DMS 273 (cell line): ENCODE measurements around the gene CYP3A7.
"Not testable (repeated sequence)": the region's sequence is repeated elsewhere in the genome, so short reads cannot be mapped to it uniquely, and the experiment has no call there.

Source experiments
- DNase-seq: peaks from one replicate; lab custom pipeline; 2025; ENCODE audit not compliant: unreplicated experiment; lab: John Stamatoyannopoulos, UW

The CYP3A7 gene

GRCh38 chr7:99734987-99735386 lies at the start of gene CYP3A7:
CYP3A7 (minus strand) TSS chr7:99735196; CDS start chr7:99735093, 103 bp downstream.
- DNase-seq = no peak

- DNase-seq = no peak
These were observed 49.0 kb upstream of the CYP3A7 start, which contains the start of gene CYP3A4 for GRCh38 chr7:99784007-99784406. CYP3A4 (minus strand) TSS chr7:99784184; CDS start chr7:99784081, 103 bp downstream.

- DNase-seq = no peak
These were observed 47.3 kb upstream of the CYP3A7 start for GRCh38 chr7:99782012-99782953.

- no peak for DNase-seq
These were observed 45.6 kb upstream of the CYP3A7 start for GRCh38 chr7:99780588-99780987.

- DNase-seq = no peak
These were observed 45.0 kb upstream of the CYP3A7 start for GRCh38 chr7:99779949-99780348.

GRCh38 chr7:99778880-99779279 lies 43.9 kb upstream of the CYP3A7 start:
- DNase-seq = no peak

- not testable (repeated sequence) for DNase-seq
These were observed 38.4 kb upstream of the CYP3A7 start for GRCh38 chr7:99773395-99773794.

GRCh38 chr7:99772565-99772964 lies 37.6 kb upstream of the CYP3A7 start:
- no peak for DNase-seq

GRCh38 chr7:99769494-99769893 lies 34.5 kb upstream of the CYP3A7 start:
- DNase-seq = not testable (repeated sequence)

- DNase-seq = no peak
These were observed 33.5 kb upstream of the CYP3A7 start for GRCh38 chr7:99768471-99768870.

- no peak for DNase-seq
These were observed 32.7 kb upstream of the CYP3A7 start for GRCh38 chr7:99767662-99768061.

- DNase-seq = no peak
These were observed 31.6 kb upstream of the CYP3A7 start for GRCh38 chr7:99766484-99767099.

- DNase-seq = no peak
These were observed 29.5 kb upstream of the CYP3A7 start for GRCh38 chr7:99764478-99764877.

- DNase-seq = no peak
These were observed 27.8 kb upstream of the CYP3A7 start for GRCh38 chr7:99762680-99763327.

GRCh38 chr7:99755085-99755484 lies 20.1 kb upstream of the CYP3A7 start:
- no peak for DNase-seq

- no peak for DNase-seq
These were observed 17.4 kb upstream of the CYP3A7 start for GRCh38 chr7:99752356-99752755.

GRCh38 chr7:99751322-99752052 lies 16.5 kb upstream of the CYP3A7 start:
- not testable (repeated sequence) for DNase-seq

- DNase-seq = no peak
These were observed 14.0 kb upstream of the CYP3A7 start for GRCh38 chr7:99748846-99749579.

- not testable (repeated sequence) for DNase-seq
These were observed 11.9 kb upstream of the CYP3A7 start for GRCh38 chr7:99746915-99747314.

GRCh38 chr7:99745395-99745794 lies 10.4 kb upstream of the CYP3A7 start:
- DNase-seq = not testable (repeated sequence)
